ENCODE results near the gene ZNF548.

DNA sequence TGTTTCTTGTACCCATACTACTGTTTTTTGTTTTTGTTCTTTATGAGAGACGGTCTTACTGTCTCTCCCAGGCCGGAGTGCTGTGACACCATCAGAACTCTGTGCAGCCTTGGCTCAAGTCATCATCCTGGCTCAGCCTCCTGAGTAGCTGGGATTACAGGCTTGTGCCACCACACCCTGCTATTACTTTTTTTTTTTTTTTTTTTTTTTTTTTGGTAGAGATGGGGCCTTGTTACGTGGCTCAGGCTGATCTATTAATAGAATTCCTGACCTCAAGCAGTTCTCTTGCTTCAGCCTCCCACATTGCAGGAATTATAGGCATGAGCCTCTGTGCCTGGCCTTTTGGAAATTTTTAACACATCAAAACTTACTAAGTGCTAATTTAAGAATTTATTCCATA is 41.5 kb upstream of the ZNF548 start:
- TF ChIP-seq, protein P1, sequence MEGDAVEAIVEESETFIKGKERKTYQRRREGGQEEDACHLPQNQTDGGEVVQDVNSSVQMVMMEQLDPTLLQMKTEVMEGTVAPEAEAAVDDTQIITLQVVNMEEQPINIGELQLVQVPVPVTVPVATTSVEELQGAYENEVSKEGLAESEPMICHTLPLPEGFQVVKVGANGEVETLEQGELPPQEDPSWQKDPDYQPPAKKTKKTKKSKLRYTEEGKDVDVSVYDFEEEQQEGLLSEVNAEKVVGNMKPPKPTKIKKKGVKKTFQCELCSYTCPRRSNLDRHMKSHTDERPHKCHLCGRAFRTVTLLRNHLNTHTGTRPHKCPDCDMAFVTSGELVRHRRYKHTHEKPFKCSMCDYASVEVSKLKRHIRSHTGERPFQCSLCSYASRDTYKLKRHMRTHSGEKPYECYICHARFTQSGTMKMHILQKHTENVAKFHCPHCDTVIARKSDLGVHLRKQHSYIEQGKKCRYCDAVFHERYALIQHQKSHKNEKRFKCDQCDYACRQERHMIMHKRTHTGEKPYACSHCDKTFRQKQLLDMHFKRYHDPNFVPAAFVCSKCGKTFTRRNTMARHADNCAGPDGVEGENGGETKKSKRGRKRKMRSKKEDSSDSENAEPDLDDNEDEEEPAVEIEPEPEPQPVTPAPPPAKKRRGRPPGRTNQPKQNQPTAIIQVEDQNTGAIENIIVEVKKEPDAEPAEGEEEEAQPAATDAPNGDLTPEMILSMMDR (conservative IDR thresholded peaks at IDR 0.05; ENCODE audit: low read depth in 2 of 2): no peak
- TF ChIP-seq POLR2AphosphoS5 (IDR thresholded peaks at IDR 0.05; ENCODE audit: low read depth) (no peak), EZH2 (IDR thresholded peaks at IDR 0.05; ENCODE audit: low read depth, unreplicated experiment) (no peak), EZH2phosphoT487 (IDR thresholded peaks at IDR 0.05; ENCODE audit: unreplicated experiment) (no peak), JUNB (IDR thresholded peaks at IDR 0.05; ENCODE audit: unreplicated experiment) (no peak), NANOG (IDR thresholded peaks at IDR 0.05; ENCODE audit: borderline replicate concordance) (no peak), CREB1 (CRISPR knock-in tag; IDR thresholded peaks at IDR 0.05; ENCODE audit: low read depth) (no peak), ZNF114 (CRISPR knock-in tag; IDR thresholded peaks at IDR 0.05) (no peak)
- TF ChIP-seq, protein P2, sequence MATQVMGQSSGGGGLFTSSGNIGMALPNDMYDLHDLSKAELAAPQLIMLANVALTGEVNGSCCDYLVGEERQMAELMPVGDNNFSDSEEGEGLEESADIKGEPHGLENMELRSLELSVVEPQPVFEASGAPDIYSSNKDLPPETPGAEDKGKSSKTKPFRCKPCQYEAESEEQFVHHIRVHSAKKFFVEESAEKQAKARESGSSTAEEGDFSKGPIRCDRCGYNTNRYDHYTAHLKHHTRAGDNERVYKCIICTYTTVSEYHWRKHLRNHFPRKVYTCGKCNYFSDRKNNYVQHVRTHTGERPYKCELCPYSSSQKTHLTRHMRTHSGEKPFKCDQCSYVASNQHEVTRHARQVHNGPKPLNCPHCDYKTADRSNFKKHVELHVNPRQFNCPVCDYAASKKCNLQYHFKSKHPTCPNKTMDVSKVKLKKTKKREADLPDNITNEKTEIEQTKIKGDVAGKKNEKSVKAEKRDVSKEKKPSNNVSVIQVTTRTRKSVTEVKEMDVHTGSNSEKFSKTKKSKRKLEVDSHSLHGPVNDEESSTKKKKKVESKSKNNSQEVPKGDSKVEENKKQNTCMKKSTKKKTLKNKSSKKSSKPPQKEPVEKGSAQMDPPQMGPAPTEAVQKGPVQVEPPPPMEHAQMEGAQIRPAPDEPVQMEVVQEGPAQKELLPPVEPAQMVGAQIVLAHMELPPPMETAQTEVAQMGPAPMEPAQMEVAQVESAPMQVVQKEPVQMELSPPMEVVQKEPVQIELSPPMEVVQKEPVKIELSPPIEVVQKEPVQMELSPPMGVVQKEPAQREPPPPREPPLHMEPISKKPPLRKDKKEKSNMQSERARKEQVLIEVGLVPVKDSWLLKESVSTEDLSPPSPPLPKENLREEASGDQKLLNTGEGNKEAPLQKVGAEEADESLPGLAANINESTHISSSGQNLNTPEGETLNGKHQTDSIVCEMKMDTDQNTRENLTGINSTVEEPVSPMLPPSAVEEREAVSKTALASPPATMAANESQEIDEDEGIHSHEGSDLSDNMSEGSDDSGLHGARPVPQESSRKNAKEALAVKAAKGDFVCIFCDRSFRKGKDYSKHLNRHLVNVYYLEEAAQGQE (IDR thresholded peaks at IDR 0.05; ENCODE audit: unreplicated experiment): no peak
- TF ChIP-seq, protein P3, sequence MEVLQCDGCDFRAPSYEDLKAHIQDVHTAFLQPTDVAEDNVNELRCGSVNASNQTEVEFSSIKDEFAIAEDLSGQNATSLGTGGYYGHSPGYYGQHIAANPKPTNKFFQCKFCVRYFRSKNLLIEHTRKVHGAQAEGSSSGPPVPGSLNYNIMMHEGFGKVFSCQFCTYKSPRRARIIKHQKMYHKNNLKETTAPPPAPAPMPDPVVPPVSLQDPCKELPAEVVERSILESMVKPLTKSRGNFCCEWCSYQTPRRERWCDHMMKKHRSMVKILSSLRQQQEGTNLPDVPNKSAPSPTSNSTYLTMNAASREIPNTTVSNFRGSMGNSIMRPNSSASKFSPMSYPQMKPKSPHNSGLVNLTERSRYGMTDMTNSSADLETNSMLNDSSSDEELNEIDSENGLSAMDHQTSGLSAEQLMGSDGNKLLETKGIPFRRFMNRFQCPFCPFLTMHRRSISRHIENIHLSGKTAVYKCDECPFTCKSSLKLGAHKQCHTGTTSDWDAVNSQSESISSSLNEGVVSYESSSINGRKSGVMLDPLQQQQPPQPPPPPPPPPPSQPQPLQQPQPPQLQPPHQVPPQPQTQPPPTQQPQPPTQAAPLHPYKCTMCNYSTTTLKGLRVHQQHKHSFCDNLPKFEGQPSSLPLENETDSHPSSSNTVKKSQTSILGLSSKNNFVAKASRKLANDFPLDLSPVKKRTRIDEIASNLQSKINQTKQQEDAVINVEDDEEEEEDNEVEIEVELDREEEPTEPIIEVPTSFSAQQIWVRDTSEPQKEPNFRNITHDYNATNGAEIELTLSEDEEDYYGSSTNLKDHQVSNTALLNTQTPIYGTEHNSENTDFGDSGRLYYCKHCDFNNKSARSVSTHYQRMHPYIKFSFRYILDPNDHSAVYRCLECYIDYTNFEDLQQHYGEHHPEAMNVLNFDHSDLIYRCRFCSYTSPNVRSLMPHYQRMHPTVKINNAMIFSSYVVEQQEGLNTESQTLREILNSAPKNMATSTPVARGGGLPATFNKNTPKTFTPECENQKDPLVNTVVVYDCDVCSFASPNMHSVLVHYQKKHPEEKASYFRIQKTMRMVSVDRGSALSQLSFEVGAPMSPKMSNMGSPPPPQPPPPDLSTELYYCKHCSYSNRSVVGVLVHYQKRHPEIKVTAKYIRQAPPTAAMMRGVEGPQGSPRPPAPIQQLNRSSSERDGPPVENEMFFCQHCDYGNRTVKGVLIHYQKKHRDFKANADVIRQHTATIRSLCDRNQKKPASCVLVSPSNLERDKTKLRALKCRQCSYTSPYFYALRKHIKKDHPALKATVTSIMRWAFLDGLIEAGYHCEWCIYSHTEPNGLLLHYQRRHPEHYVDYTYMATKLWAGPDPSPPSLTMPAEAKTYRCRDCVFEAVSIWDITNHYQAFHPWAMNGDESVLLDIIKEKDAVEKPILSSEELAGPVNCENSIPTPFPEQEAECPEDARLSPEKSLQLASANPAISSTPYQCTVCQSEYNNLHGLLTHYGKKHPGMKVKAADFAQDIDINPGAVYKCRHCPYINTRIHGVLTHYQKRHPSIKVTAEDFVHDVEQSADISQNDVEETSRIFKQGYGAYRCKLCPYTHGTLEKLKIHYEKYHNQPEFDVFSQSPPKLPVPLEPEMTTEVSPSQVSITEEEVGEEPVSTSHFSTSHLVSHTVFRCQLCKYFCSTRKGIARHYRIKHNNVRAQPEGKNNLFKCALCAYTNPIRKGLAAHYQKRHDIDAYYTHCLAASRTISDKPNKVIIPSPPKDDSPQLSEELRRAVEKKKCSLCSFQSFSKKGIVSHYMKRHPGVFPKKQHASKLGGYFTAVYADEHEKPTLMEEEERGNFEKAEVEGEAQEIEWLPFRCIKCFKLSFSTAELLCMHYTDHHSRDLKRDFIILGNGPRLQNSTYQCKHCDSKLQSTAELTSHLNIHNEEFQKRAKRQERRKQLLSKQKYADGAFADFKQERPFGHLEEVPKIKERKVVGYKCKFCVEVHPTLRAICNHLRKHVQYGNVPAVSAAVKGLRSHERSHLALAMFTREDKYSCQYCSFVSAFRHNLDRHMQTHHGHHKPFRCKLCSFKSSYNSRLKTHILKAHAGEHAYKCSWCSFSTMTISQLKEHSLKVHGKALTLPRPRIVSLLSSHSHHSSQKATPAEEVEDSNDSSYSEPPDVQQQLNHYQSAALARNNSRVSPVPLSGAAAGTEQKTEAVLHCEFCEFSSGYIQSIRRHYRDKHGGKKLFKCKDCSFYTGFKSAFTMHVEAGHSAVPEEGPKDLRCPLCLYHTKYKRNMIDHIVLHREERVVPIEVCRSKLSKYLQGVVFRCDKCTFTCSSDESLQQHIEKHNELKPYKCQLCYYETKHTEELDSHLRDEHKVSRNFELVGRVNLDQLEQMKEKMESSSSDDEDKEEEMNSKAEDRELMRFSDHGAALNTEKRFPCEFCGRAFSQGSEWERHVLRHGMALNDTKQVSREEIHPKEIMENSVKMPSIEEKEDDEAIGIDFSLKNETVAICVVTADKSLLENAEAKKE (CRISPR knock-in tag; IDR thresholded peaks at IDR 0.05): no peak

Data from GM23338 (cell line).